Subcutaneous adipose tissue (tissue), 4 donors: ENCODE data around the gene ENPP4. TPM values are rescaled to one million over a fixed set of nuclear protein-coding genes. Genes with fewer than 3 reads are reported as not detected.

Experiments
- CTCF ChIP-seq: fragments of 450-650 bp; IDR thresholded peaks from one replicate; pipeline ENCODE4 v1.5.1; 2016; ENCODE audit warnings: low read depth, mild to moderate bottlenecking, control low read depth, antibody characterized with exemption, moderate library complexity
- total RNA-seq, 4 donors: library from RNA; depleted of rRNA; stranded (reverse); fragments of >200 nt; gene quantifications; one replicate each; pipeline ENCODE4 v1.1.0, GENCODE V29; 2016

The ENPP4 gene
- total RNA-seq, 4 donors from 2014 or later, result 16.2 to 28.4 (median 19.0) TPM

- TF ChIP-seq CTCF, result no peak
Observed at GRCh38 chr6:46099952-46100351, 29.8 kb upstream of the ENPP4 start.

- TF ChIP-seq CTCF, result no peak
Observed at GRCh38 chr6:46102123-46102522, 27.7 kb upstream of the ENPP4 start.

- TF ChIP-seq CTCF, result no peak
Observed at GRCh38 chr6:46103441-46104115, 26.2 kb upstream of the ENPP4 start.

DNA sequence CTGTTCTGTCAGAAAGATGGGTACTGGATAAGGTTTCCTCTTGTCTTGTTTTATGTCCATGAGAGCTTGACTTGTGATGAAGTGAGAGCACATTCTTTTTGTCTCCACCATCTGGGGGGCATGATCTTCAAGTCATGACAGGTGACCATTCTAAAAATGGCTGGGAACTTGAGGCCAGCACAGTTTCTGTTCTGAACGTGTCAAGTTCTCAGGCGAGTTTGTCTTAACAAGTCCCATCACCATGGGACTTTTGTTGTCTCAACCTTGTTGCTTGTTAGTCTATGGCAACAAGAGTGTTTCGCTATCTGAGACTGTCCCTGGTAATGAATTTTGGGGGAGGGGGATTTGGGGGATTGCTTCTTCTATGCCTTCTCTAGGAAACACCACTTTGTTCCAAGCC is 25.6 kb upstream of the ENPP4 start:
- no peak for TF ChIP-seq CTCF

DNA sequence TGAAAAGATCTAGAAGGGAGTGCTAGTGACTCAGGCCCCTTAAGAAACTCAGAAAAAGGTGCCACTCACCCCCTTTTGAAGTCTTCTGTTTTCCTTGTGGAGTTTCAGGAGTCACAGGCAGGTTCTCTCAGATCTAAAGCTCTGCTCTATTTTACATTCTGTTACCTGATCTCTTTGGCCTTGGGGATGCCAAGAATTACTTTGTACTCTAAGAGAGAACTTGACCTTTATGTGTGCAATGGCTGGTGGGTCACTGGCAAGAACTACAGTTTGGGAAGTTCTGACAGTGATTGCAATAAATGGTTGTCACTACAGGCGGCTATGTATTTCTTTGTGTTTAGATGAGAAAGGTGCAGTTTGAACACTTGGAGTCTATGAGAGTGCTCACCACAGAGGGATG is 24.2 kb upstream of the ENPP4 start:
- TF ChIP-seq CTCF, result no peak

DNA sequence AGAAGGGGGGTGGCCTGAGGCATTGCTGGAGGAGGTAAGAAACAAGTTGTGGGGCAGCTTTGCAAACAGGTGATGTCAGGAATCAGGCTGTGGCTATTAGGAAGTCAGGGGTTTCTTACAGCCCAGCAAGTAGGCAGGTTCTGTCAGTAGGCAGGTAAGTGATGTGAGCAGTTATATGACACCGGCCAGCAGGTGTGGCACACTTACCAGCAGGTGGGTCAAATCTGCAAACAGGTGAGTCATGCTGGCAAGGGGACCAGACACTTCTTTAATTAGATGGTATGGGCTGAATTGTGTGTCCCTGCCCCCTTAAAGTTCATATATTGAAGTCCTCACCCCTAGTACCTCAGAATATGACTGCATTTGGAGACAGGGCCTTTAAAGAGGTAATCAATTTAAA is 16.4 kb upstream of the ENPP4 start:
- TF ChIP-seq CTCF, result no peak

DNA sequence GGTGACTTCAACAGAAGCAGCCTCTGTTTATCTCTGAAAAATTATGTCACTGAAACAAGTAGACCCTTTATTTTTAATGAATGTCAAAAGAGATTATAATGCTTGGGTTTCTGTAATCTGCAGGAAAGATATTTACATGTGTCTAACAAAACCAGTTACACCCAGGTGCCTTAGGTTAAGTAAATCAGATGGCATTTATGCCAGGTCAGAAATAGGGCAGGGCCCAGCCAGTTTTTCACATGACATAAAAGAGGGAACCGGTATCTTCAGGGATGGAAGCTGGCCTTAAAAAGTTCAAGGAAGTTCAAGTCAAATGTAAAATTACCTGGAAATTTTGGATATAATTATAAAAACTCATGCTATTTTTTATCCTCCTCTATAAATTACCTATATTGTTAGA is 14.2 kb upstream of the ENPP4 start:
- no peak for TF ChIP-seq CTCF
